Hematopoietic multipotent progenitor cell treated with erythropoietin and hydrocortisone succinate and interleukin-3 and kit ligand, for 6 days (in vitro differentiated cells): ENCODE results near the gene STARD4.

Source experiments
- DNase-seq: peaks from one replicate; pipeline ENCODE4 v3.0.0-alpha.2; 2015

The STARD4 gene

DNA sequence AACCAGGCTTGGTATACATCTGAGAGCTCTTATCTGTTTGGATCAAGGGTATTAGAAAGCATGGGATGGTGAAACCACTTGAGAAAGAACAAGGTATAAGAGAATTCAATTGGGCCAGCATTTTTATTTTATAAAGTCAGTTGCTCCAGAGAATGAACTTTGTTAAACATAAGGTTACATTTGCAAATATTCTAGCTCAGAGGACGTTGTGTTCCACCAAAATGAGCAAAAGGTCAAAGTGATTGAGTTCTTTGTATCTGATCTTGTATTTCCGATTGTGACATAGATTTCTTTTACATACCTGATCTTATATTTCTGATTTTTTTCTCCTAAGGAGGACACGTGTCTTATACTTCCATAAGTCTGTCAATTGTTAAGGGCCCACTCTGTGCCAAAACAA, 8.6 kb upstream of the STARD4 start:
- DNase-seq, result no peak

GRCh38 chr5:111518777-111519176, 6.4 kb upstream of the STARD4 start:
- DNase-seq, result no peak

GRCh38 chr5:111517853-111518501, 5.6 kb upstream of the STARD4 start:
- DNase-seq, result no peak

DNA sequence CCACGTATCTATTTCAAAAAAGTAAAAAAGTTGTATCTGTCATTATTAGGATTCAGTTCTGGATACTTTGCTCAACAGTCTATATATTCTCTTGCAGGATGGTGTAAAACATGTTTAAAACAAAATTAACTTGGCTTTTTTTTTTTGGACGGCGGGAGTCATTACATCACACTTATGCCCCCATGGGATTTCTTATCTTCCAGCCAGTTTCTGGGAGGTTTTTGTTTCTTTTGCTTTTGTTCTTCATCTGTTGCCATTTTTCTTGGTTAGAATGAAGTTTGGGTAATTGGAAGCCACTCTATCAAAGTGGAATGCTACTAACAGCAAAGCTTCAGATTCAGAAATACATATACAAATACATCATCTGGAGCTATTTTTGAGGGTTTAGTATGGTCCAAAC, 1.8 kb upstream of the STARD4 start:
- DNase-seq, result no peak

DNA sequence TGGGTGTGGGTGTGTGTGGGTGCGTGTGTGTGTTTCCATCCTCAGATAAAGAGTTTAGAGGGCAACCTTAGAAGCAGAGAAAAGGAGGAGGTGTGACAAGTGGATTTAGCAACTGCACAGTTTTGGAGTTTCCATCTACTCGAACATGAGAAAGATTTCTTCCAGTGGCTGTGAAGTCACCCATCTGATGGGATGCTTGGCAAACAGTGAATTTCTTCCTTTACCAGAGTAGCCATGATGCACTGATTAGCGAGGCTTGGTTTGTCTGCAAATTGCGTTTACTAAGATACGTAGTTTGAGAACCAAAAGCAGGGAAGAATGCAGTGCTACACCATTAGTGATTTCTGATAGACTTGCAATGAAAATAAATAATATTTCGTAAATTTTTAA, 791 bp upstream of the STARD4 start:
- DNase-seq, result no peak

GRCh38 chr5:111511831-111512374, 432 bp downstream of the STARD4 start:
- peak; percentile 52 for DNase-seq

- DNase-seq, result peak; percentile 34
These were observed 1.0 kb downstream of the STARD4 start for GRCh38 chr5:111511174-111511830.

GRCh38 chr5:111509119-111509518, 3.2 kb downstream of the STARD4 start:
- no peak for DNase-seq

GRCh38 chr5:111507276-111507675, 5.1 kb downstream of the STARD4 start:
- DNase-seq, result peak; percentile 59

GRCh38 chr5:111505096-111505495, 7.2 kb downstream of the STARD4 start:
- DNase-seq, result no peak

GRCh38 chr5:111502956-111503355, 9.4 kb downstream of the STARD4 start:
- DNase-seq, result no peak

GRCh38 chr5:111498346-111498745, 14.0 kb downstream of the STARD4 start:
- DNase-seq, result no peak

GRCh38 chr5:111495159-111495558, 17.2 kb downstream of the STARD4 start:
- DNase-seq, result peak; percentile 74

- no peak for DNase-seq
These were observed 17.9 kb downstream of the STARD4 start for GRCh38 chr5:111494355-111494999.

GRCh38 chr5:111493031-111493430, 19.3 kb downstream of the STARD4 start:
- no peak for DNase-seq

DNA sequence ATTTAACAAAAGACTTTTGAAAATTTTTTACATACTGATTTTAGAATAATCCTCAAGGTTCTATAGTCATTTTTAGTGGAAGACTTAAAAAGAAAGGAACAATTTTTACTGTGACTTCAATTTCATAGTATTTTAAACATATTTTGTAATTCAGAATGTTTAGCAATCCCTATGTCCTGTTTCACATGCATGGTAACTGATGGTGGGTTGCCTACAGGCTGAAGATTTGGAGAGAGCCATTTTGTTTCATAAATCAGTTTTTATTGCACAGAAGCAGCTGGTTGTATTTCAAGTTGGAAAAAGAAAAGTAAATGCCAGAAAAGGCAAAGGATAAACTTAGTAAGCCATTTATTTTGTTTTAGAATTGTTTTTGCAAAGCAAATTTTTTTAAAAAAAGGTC, 24.0 kb downstream of the STARD4 start:
- no peak for DNase-seq

DNA sequence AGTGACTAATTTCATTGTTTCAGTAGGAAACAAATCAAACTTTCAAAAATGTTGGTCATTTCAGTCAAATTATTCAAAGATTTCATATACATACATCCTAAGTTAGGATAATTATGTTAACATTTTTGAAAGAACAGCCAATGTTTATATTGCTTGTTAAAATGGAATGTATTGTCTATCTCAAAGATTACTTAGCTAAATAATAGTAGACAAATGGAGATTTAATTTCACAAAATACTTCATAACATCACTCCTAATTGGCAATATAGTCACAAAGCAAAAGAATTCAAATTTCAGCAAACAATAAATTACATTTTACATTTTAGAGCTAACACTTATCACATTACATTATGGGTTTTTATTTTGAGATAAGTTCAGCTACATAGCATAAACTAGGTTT, 25.4 kb downstream of the STARD4 start:
- DNase-seq, result no peak

GRCh38 chr5:111486055-111486454, 26.3 kb downstream of the STARD4 start:
- DNase-seq, result no peak

DNA sequence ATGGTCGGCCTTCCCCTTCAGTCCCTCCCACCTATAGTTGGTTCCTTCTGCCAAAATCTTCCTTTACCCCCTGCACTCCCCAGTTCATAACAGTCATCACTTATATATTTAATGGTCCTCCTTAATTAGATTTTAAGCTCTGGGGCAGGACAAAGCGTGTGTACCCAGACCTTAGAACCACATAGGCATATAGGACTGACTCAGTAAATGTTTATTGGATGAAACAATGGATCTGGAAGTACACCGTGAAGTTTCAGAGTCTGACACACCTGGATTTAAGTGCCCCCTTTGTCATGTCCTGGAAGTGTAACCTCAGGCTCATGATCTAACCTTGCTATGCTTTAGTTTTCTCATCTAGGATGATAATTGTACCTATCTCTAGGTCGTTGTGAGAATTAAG, 32.0 kb downstream of the STARD4 start:
- DNase-seq, result no peak

DNA sequence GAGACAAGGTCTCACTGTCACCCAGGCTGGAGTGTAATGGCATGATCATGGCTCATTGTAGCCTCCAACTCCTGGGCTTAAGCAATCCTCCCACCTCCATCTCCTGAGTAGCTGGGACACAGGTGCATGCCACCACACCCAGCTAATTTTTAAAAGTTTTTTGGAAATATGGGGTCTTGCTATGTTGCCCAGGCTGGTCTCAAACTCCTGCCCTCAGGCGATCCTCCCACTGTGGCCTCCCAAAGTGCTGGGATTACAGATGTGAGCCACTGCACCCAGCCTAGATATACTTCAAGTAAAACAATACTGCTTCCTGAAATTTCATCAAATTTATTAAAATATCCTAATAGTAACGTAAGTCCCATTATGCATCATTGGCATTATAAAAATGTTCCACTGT, 33.4 kb downstream of the STARD4 start:
- DNase-seq, result no peak

- peak; percentile 19 for DNase-seq
These were observed 34.1 kb downstream of the STARD4 start for GRCh38 chr5:111478266-111478665.

GRCh38 chr5:111472579-111472978, 39.8 kb downstream of the STARD4 start:
- peak; percentile 87 for DNase-seq

DNA sequence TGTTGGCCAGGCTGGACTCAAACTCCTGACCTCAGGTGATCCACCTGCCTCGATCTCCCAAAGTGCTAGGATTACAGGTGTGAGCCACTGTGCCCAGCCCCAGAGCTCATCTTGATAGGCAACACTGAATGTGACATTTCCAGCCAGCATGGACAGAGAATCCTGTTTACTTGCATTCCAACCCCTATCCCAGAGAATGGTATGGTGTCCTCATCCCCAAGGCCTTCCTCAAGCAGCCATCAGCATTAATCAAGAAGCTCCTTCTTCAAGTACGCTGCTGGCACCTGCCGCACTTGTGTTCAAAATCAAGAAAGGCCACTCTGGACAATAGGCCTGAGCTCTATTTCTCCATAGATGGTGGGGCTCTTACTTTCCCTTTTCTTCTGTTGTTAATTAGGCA, 40.2 kb downstream of the STARD4 start:
- DNase-seq, result no peak

DNA sequence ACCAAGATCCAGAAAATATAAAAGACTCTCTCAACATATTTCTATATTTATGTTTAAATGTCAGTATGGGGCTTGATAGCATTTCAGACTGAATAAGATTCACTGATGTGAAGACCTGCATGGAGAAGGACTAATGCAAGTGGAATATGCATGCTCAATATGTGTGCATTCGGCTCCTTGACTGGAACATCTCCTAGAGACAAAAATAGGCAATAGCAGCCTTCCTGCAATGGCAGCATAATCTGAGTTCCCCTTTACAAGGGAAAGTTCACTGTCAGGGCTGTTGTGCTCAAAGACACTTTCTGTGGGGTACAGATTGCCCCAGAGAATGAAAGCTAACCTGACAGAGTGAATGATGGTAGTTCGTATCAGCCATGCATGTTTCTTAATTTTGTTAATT, 42.4 kb downstream of the STARD4 start:
- DNase-seq, result no peak
